Fibroblast of villous mesenchyme (primary cell): Measurements from ENCODE around the gene ADGRG2. TPM values are rescaled to one million over a fixed set of nuclear protein-coding genes. Genes with fewer than 3 reads are reported as not detected.

Experiments used
- DNase-seq: peaks from one replicate; pipeline ENCODE4 v3.0.0-alpha.2; 2010; ENCODE audit warnings: low read depth
- H3K4me3 ChIP-seq: 2 replicates; pipeline ENCODE4 v1.5.1; 2011; ENCODE audit warnings: low read depth, mild to moderate bottlenecking, low read length
- total RNA-seq: library from RNA; depleted of rRNA; stranded (reverse); fragments of >200 nt; gene quantifications from 2 replicates; pipeline ENCODE4 v1.2.3, GENCODE V29; 2012
- TF ChIP-seq, protein P1 (sequence below): IDR thresholded peaks from 2 replicates; pipeline ENCODE4 v1.5.1; 2012; ENCODE audit warnings: low read depth, mild to moderate bottlenecking, low read length; ENCODE audit not compliant: insufficient read depth

ADGRG2 gene
- total RNA-seq, 1 donor, result not detected

DNA sequence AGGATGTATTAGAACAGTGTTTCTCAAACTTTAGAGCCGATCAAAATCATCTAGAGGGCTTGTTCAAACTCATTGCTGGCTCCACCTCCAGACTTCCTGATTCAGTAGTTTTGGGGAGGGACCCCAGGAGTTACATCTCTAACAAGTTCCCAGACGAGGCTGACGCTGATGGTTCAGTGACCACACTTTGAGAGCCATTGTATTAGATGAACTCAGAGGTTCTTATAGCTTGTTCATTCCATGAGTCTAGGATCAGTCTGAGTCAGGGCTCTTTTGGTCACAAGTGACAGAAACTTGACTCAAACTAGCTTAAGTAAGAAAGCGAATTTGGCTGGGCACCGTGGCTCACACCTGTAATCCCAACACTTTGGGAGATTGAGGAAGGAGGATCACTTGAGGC, 11.5 kb upstream of the ADGRG2 start:
- H3K4me3 ChIP-seq, result no peak overlapping the region
- no peak for DNase-seq
- TF ChIP-seq, protein P1, sequence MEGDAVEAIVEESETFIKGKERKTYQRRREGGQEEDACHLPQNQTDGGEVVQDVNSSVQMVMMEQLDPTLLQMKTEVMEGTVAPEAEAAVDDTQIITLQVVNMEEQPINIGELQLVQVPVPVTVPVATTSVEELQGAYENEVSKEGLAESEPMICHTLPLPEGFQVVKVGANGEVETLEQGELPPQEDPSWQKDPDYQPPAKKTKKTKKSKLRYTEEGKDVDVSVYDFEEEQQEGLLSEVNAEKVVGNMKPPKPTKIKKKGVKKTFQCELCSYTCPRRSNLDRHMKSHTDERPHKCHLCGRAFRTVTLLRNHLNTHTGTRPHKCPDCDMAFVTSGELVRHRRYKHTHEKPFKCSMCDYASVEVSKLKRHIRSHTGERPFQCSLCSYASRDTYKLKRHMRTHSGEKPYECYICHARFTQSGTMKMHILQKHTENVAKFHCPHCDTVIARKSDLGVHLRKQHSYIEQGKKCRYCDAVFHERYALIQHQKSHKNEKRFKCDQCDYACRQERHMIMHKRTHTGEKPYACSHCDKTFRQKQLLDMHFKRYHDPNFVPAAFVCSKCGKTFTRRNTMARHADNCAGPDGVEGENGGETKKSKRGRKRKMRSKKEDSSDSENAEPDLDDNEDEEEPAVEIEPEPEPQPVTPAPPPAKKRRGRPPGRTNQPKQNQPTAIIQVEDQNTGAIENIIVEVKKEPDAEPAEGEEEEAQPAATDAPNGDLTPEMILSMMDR, result no peak

DNA sequence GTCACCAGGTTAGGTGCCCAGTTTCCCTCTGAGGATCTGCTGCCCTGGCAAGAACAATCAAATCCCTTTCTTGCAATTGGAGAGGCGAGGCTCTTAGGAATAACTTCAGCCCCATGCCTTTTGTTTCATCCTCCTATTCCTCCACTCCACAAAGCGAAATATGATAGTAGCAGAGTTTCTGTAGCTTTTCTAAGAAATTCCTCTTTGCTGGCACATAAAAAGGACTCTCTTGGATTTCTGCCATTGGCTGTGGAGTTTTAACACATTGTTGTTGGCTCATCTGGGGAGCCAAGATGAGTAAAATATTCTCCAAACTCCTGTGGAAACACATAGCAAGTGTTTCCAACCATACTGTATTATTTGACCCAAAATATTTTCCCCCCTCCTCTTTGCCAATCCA, 11.0 kb upstream of the ADGRG2 start:
- no peak for DNase-seq
- H3K4me3 ChIP-seq, result no peak overlapping the region
- TF ChIP-seq, protein P1, result no peak

DNA sequence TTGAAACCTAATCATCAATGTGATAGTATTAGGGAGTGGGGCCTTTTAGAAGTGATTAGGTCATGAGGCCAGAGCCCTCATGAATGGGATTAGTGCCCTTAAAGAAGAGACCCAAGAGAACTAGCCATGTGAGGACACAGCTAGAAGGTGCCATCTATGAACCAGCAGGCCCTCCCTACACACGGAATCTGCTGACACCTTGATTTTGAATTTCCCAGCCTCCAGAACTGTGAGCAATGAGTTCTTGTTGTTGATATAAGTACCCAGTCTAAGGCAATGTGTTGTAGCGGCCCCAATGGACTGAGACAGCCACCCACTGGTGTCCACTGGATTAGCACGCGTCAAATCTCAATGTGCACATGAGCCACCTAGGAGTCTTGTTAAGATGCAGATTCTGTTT, 8.4 kb upstream of the ADGRG2 start:
- no peak overlapping the region for H3K4me3 ChIP-seq
- no peak for DNase-seq
- TF ChIP-seq, protein P1, result no peak

- TF ChIP-seq, protein P1, result no peak
- no peak for DNase-seq
- H3K4me3 ChIP-seq, result no peak overlapping the region
Observed at GRCh38 chrX:19129694-19130093, 7.4 kb upstream of the ADGRG2 start.

- H3K4me3 ChIP-seq, result no peak overlapping the region
- TF ChIP-seq, protein P1, result no peak
- peak; percentile 10 for DNase-seq
Observed at GRCh38 chrX:19127649-19128168, 5.4 kb upstream of the ADGRG2 start.

DNA sequence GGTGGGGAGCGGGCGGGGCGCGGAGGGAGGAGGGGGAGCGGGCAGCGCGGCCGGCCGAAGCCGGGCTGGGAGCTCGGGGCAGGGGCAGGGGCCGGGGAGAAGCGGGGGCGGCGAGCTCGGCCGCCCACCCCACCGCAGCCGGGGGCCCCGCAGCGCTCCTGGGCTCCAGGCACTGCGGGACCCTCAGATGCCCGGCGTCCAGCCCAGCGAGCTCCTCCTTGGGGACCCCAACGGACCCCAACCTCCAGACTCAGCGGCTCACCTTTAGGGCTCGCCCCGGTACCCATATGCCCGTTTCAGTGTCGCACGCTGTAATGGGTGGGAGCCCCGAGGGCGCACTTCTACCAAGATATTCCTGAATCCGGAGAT, 357 bp upstream of the ADGRG2 start:
- TF ChIP-seq, protein P1, result no peak
- no peak overlapping the region for H3K4me3 ChIP-seq
- no peak for DNase-seq

GRCh38 chrX:19121466-19121865, 802 bp downstream of the ADGRG2 start:
- H3K4me3 ChIP-seq, result no peak overlapping the region
- DNase-seq, result no peak
- TF ChIP-seq, protein P1, result no peak
